OCI-LY7 (cell line): ENCODE results near the gene CUEDC2. TPM values are rescaled to one million over a fixed set of nuclear protein-coding genes. Genes with fewer than 3 reads are reported as not detected.

Experiments
- BruUV-seq: library from RNA; stranded (reverse); fragments of 400-500 nt; replicated peaks from 2 replicates; lab custom pipeline; 2021; lab: Mats Ljungman, UMichigan
- CTCF ChIA-PET: fragments of 300-600 bp; sonication (Branson Sonifier 250); formaldehyde crosslinking; loops from one replicate; lab custom pipeline; 2022; ENCODE audit warnings: antibody characterized with exemption; ENCODE audit not compliant: unreplicated experiment; lab: Charles Lee
- POLR2A ChIA-PET: fragments of 300-600 bp; sonication (Branson Sonifier 250); formaldehyde crosslinking; loops from one replicate; lab custom pipeline; 2022; ENCODE audit warnings: antibody characterized with exemption; lab: Charles Lee
- DNase-seq: peaks from one replicate; pipeline ENCODE4 v3.0.0-alpha.2; 2015; ENCODE audit warnings: low spot score
- H2AFZ ChIP-seq: fragments of 200-600 bp; sonication (generic), shearing (Covaris generic); 2 replicates; pipeline ENCODE4 v1.6.1; 2014; ENCODE audit warnings: mild to moderate bottlenecking, antibody characterized with exemption, low read length, moderate library complexity
- H3K27ac ChIP-seq: fragments of 200-600 bp; sonication (generic); 2 replicates; pipeline ENCODE4 v1.5.1; 2014; ENCODE audit warnings: mixed run types, low read depth, mild to moderate bottlenecking, moderate library complexity, low read length, inconsistent platforms; ENCODE audit not compliant: poor library complexity, severe bottlenecking
- H3K36me3 ChIP-seq: fragments of 200-600 bp; sonication (generic); 2 replicates; pipeline ENCODE4 v1.6.1; 2014; ENCODE audit warnings: mild to moderate bottlenecking, antibody characterized with exemption, low read length, moderate library complexity, mixed read lengths; ENCODE audit not compliant: insufficient read depth
- H3K4me1 ChIP-seq: fragments of 200-600 bp; sonication (generic); 2 replicates; pipeline ENCODE4 v1.5.1; 2014; ENCODE audit warnings: mild to moderate bottlenecking, low read length; ENCODE audit not compliant: insufficient read depth, poor library complexity, severe bottlenecking
- H3K4me2 ChIP-seq: fragments of 200-600 bp; sonication (generic); 2 replicates; pipeline ENCODE4 v1.6.1; 2014; ENCODE audit warnings: mild to moderate bottlenecking, low read length
- H3K4me3 ChIP-seq: fragments of 200-600 bp; sonication (generic); 2 replicates; pipeline ENCODE4 v1.5.1; 2014; ENCODE audit warnings: mild to moderate bottlenecking, low read depth, low read length; ENCODE audit not compliant: poor library complexity, severe bottlenecking
- H3K79me2 ChIP-seq: fragments of 200-600 bp; sonication (generic); 2 replicates; pipeline ENCODE4 v1.6.1; 2016; ENCODE audit warnings: low read depth, mild to moderate bottlenecking, low read length, moderate library complexity, mixed read lengths; ENCODE audit not compliant: insufficient read depth
- H3K9me2 ChIP-seq: fragments of 200-600 bp; sonication (generic); 2 replicates; pipeline ENCODE4 v1.6.1; 2016; ENCODE audit warnings: mild to moderate bottlenecking, low read length, mixed read lengths; ENCODE audit not compliant: insufficient read depth
- H3K9me3 ChIP-seq: fragments of 200-600 bp; sonication (generic); 2 replicates; pipeline ENCODE4 v1.6.1; 2014; ENCODE audit warnings: mild to moderate bottlenecking, mixed run types, low read length, mixed read lengths
- H4K20me1 ChIP-seq: fragments of 200-600 bp; sonication (generic); 2 replicates; pipeline ENCODE4 v1.6.1; 2014; ENCODE audit warnings: mild to moderate bottlenecking, antibody characterized with exemption, low read length, moderate library complexity, mixed read lengths; ENCODE audit not compliant: insufficient read depth
- CTCF ChIP-seq: fragments of 200-600 bp; sonication (generic); conservative IDR thresholded peaks from 2 replicates; pipeline ENCODE4 v1.5.1; 2014; ENCODE audit warnings: mild to moderate bottlenecking, antibody characterized with exemption, low read length, moderate library complexity, mixed read lengths
- EZH2phosphoT487 ChIP-seq: fragments of 200-600 bp; sonication (generic); IDR thresholded peaks from 2 replicates; pipeline ENCODE4 v1.6.1; 2018; ENCODE audit warnings: low read depth, borderline replicate concordance, mild to moderate bottlenecking, mixed run types, antibody characterized with exemption, low read length, moderate library complexity, mixed read lengths
- intact Hi-C: fragments of 100-400 bp; cut with micrococcal nuclease; formaldehyde crosslinking; loops from one replicate; pipeline ENCODE4 v1.10.0; 2022; ENCODE audit not compliant: unreplicated experiment
- total RNA-seq, 2 experiments: library from RNA; depleted of rRNA in 1 of 2; stranded (reverse); fragments of >200 nt in 1 of 2; shearing (Covaris generic) in 1 of 2; gene quantifications; 2 replicates each; pipeline ENCODE4 v1.2.3, GENCODE V29; 2014 to 2022

CUEDC2 gene
- total RNA-seq, 2 experiments from 2014 or later: 48.9 to 73.3 TPM

GRCh38 chr10:102461187-102462054 lies 29.0 kb upstream of the CUEDC2 start:
- H3K27ac ChIP-seq: peak overlapping the region; percentile 73
- DNase-seq: peak; percentile 96
- intact Hi-C loops: loop anchor here (1.0 to 5.0 kb wide), 3 partner anchors 11 to 64 kb away; partner anchors contain the start of genes CUEDC2 and NFKB2
- peaks cover 18% of the 10 kb centered on the region; the same call in 1 of the 2 replicates for H3K79me2 ChIP-seq
- H3K4me2 ChIP-seq: peak overlapping the region; percentile 97
- BruUV-seq: no TSS peak
- H2AFZ ChIP-seq: peak overlapping the region; percentile 98
- ChIA-PET CTCF (interaction anchor here (0.5 kb wide), 1 partner anchor 15 kb away, joined by 3 read pairs; no protein-coding TSS in a partner anchor), POLR2A (interaction anchor here (0.6 to 4.6 kb wide), 8 partner anchors 10 to 459 kb away, joined by 3 to 49 read pairs (median 4); partner anchors contain the start of genes C10orf95, CUEDC2 and FBXL15)
- no peaks in the 10 kb centered on the region for H3K9me3 ChIP-seq
- H3K4me1 ChIP-seq: peaks cover 29% of the 10 kb centered on the region
- H3K36me3 ChIP-seq: peaks cover 3% of the 10 kb centered on the region; the same call in 1 of the 2 replicates
- H3K9me2 ChIP-seq: no peaks in the 10 kb centered on the region
- peak overlapping the region; percentile 78 for H3K4me3 ChIP-seq
- no peaks in the 10 kb centered on the region for H4K20me1 ChIP-seq
- TF ChIP-seq CTCF (no peak), EZH2phosphoT487 (no peak)

DNA sequence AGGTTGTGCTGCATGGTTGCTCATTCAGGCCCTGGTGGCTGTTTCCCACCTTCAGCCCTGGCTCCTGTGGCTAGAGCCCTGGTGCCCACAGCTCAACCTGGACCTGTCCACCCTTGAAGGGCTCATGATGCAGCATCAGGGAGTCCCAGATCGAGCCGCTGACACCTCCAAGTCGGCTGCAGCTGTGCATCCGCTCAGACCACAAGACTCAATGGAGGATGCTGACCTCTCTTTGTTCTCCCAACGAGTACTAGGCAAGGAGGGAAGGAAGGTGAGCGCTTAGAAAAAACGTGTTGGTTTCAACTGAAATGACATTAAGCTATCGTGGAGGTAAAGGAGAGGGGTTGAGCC lies 28.4 kb upstream of the CUEDC2 start:
- no peak for DNase-seq
- Histone ChIP-seq H3K36me3 (peaks cover 10% of the 10 kb centered on the region), H3K27ac (no peak overlapping the region), H3K4me3 (peak overlapping the region; percentile 78), H3K9me2 (no peaks in the 10 kb centered on the region), H3K4me2 (peak overlapping the region; percentile 97), H3K9me3 (no peaks in the 10 kb centered on the region), H3K4me1 (peaks cover 29% of the 10 kb centered on the region), H3K79me2 (peaks cover 18% of the 10 kb centered on the region; the same call in 1 of the 2 replicates), H4K20me1 (no peaks in the 10 kb centered on the region), H2AFZ (peak overlapping the region; percentile 98)
- BruUV-seq: no TSS peak
- intact Hi-C loops: loop anchor here (1.0 to 5.0 kb wide), 3 partner anchors 11 to 64 kb away; partner anchors contain the start of genes CUEDC2 and NFKB2
- ChIA-PET POLR2A (interaction anchor here (0.6 to 4.6 kb wide), 4 partner anchors 10 to 460 kb away, joined by 3 to 49 read pairs (median 6); partner anchors contain the start of genes C10orf95 and FBXL15), CTCF (no interaction called here)
- TF ChIP-seq CTCF (no peak), EZH2phosphoT487 (no peak)
